Nephron (organoid): Measurements from ENCODE around the gene NLN.
"Not testable (repeated sequence)": the region's sequence is repeated elsewhere in the genome, so short reads cannot be mapped to it uniquely, and the experiment has no call there.

ENCODE experiments used
- H3K27ac Mint-ChIP-seq, 3 experiments: 2 replicates each; pipeline ENCODE4 v1.8.0; 2020; ENCODE audit warnings: mixed read lengths in 3 of 3, mild to moderate bottlenecking in 2 of 3, moderate library complexity in 1 of 3
- H3K27me3 Mint-ChIP-seq: 2 replicates; pipeline ENCODE4 v1.8.0; 2021; ENCODE audit warnings: low read depth, mild to moderate bottlenecking, moderate library complexity, mixed read lengths
- H3K36me3 Mint-ChIP-seq: 2 replicates; pipeline ENCODE4 v1.8.0; 2020; ENCODE audit warnings: low read depth, mixed read lengths
- H3K4me1 Mint-ChIP-seq: 2 replicates; pipeline ENCODE4 v1.8.0; 2020; ENCODE audit warnings: mixed read lengths
- H3K4me3 Mint-ChIP-seq, 3 experiments: 2 replicates each; pipeline ENCODE4 v1.8.0; 2020; ENCODE audit warnings: mild to moderate bottlenecking in 3 of 3, mixed read lengths in 3 of 3, moderate library complexity in 2 of 3
- H3K9me3 Mint-ChIP-seq: 2 replicates; pipeline ENCODE4 v1.8.0; 2020; ENCODE audit warnings: mixed read lengths
- TF ChIP-seq, protein P1 (sequence below), 3 experiments: fragments of 200-600 bp; sonication (generic); IDR thresholded peaks; one replicate each; pipeline ENCODE4 v1.5.0; 2021; ENCODE audit warnings: antibody characterized with exemption in 3 of 3; ENCODE audit not compliant: unreplicated experiment in 3 of 3

Gene NLN

DNA sequence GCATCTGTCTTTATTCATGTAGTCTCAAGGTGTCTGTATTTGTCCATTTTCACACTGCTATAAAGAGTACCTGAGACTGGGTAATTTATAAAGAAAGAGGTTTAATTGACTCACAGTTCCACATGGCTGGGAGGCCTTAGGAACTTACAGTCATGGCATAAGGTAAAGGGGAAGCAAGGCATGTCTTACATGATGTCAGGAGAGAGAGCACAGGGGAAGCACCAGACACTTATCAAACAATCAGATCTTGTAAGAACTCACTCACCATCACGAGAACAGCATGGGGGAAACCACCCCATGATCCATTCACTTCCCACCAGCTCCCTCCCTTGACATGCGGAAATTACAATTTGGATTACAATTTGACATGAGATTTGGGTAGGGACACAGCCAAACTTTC, 44.2 kb downstream of the NLN start:
- Mint-ChIP-seq H3K36me3 (peaks cover 41% of the 10 kb centered on the region), H3K9me3 (peaks cover 5% of the 10 kb centered on the region), H3K27me3 (no peaks in the 10 kb centered on the region), H3K27ac (no peak overlapping the region), H3K4me1 (no peaks in the 10 kb centered on the region), H3K4me3 (no peak overlapping the region)
- TF ChIP-seq, protein P1, sequence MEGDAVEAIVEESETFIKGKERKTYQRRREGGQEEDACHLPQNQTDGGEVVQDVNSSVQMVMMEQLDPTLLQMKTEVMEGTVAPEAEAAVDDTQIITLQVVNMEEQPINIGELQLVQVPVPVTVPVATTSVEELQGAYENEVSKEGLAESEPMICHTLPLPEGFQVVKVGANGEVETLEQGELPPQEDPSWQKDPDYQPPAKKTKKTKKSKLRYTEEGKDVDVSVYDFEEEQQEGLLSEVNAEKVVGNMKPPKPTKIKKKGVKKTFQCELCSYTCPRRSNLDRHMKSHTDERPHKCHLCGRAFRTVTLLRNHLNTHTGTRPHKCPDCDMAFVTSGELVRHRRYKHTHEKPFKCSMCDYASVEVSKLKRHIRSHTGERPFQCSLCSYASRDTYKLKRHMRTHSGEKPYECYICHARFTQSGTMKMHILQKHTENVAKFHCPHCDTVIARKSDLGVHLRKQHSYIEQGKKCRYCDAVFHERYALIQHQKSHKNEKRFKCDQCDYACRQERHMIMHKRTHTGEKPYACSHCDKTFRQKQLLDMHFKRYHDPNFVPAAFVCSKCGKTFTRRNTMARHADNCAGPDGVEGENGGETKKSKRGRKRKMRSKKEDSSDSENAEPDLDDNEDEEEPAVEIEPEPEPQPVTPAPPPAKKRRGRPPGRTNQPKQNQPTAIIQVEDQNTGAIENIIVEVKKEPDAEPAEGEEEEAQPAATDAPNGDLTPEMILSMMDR (IDR thresholded peaks at IDR 0.05; ENCODE audit: unreplicated experiment in 3 of 3): no peak

DNA sequence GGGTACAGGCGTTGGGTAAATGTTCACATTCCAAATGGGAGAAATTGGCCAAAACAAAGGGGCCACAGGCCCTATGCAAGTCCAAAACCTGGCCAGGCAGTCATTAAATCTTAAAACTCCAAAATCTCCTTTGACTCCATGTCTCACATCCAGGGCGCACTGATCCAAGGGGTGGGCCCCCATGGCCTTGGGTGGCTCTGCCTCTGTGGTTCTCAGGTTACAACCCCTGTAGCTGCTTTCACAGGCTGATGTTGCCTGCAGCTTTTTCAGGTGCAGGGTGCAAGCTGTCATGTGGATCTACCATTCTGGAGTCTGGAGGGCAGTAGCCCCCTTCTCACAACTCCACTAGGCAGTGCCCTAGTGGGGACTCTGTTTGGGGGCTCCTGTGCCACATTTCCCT, 44.8 kb downstream of the NLN start:
- TF ChIP-seq, protein P1 (IDR thresholded peaks at IDR 0.05; ENCODE audit: unreplicated experiment in 3 of 3): no peak
- Mint-ChIP-seq H3K4me1 (no peaks in the 10 kb centered on the region), H3K27ac (no peak overlapping the region), H3K36me3 (peaks cover 41% of the 10 kb centered on the region), H3K27me3 (no peaks in the 10 kb centered on the region), H3K4me3 (no peak overlapping the region), H3K9me3 (peaks cover 5% of the 10 kb centered on the region)

DNA sequence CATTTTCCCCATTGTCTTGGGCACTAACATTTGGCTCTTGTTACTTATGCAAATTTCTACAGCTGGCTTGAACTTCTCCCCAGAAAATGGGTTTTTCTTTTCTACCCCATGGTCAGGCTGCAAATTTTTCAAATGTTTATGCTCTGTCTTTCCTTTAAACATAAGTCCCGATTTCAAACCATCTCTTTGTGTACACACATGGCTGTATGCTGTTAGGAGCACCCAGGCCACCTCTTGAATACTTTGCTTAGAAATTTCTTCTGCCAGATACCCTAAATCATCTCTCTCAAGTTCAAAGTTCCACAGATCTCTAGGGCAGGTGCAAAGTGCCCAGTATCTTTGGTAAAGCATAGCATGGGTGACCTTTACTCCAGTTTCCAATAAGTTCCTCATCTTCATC, 45.6 kb downstream of the NLN start:
- peaks cover 41% of the 10 kb centered on the region for H3K36me3 Mint-ChIP-seq
- H3K9me3 Mint-ChIP-seq: peaks cover 5% of the 10 kb centered on the region

DNA sequence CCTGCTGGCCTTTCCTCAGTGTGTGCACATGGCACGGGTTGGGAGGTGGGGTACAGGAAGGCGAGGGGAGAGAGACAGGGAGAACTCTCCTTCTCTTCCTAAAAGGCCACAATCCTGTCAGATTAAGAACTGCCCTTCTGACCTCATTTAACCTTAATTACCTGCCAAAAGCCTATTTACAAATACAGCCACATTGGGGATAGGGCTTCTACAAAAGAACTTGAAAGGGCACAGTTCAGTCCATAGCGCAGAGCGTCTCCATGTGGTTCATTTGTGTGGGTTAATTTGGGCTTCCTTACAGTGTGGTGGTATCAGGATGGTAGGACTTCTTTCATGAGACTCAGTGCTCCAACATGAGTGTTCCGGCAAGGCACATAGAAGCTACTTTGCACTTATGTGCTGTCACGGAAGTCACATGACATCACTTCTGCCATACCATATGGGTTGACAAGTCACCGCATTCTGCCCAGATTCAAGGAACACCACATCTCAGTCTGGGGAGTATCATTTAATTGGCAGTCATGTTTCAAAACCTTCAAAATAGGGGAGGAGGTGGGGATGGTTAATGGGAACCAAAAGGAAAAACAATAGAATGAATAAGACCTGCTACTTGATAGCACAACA, 46.8 kb downstream of the NLN start:
- no peak overlapping the region for H3K27ac Mint-ChIP-seq
- peaks cover 5% of the 10 kb centered on the region for H3K9me3 Mint-ChIP-seq
- H3K4me1 Mint-ChIP-seq: peaks cover under 1% of the 10 kb centered on the region
- no peaks in the 10 kb centered on the region for H3K27me3 Mint-ChIP-seq
- TF ChIP-seq, protein P1 (IDR thresholded peaks at IDR 0.05; ENCODE audit: unreplicated experiment in 3 of 3): no peak
- H3K4me3 Mint-ChIP-seq: no peak overlapping the region
- peaks cover 32% of the 10 kb centered on the region for H3K36me3 Mint-ChIP-seq

More for the DNA sequence above, 45.6 kb downstream of the NLN start:
- Mint-ChIP-seq H3K27ac (no peak overlapping the region), H3K27me3 (no peaks in the 10 kb centered on the region), H3K4me3 (no peak overlapping the region), H3K4me1 (no peaks in the 10 kb centered on the region)
- TF ChIP-seq, protein P1 (IDR thresholded peaks at IDR 0.05; ENCODE audit: unreplicated experiment in 3 of 3): no peak

DNA sequence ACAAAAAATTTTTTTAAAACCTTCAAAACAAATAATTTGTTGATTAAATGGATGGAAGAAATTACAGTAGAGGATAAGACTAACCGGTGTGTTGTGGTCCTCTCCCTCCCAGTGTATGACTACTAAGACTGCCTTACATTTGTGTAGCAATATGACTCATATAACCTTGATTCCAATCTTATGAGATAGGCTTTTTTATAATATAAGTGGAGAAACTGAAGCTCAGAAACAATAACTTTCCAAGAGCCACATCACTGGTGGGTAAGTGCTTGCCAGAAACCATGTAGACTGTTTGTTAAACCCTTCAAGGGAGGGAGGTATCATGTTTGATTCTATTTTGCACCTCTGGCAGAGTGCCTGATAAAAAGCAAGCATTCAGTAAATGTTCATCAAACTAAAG, 47.5 kb downstream of the NLN start:
- no peaks in the 10 kb centered on the region for H3K27me3 Mint-ChIP-seq
- no peak overlapping the region for H3K27ac Mint-ChIP-seq
- H3K4me1 Mint-ChIP-seq: peaks cover 8% of the 10 kb centered on the region
- peaks cover 31% of the 10 kb centered on the region for H3K36me3 Mint-ChIP-seq
- H3K4me3 Mint-ChIP-seq: no peak overlapping the region
- TF ChIP-seq, protein P1 (IDR thresholded peaks at IDR 0.05; ENCODE audit: unreplicated experiment in 3 of 3): no peak
- H3K9me3 Mint-ChIP-seq: peaks cover 5% of the 10 kb centered on the region

DNA sequence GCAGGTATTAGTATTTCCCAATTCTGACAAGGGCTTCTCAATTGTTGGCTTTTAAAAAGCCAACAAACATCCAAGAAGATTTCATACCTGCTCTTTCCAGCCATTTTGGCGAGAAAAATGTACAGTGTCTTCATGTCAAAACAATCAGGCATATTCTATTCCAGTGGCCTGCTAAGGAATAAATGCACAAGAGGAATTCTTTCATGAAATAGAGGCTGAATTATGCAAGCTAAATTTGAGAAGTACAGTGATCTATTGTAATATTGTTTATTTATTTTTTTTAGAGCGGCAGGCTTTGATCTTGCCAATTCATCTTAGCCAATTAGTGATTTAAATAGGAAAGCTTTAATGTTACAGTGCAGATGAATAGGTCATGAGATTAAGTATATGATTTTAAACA, 49.3 kb downstream of the NLN start:
- no peaks in the 10 kb centered on the region for H3K27me3 Mint-ChIP-seq
- no peak overlapping the region for H3K27ac Mint-ChIP-seq
- peaks cover 5% of the 10 kb centered on the region for H3K9me3 Mint-ChIP-seq
- H3K4me1 Mint-ChIP-seq: peaks cover 13% of the 10 kb centered on the region
- peaks cover 21% of the 10 kb centered on the region for H3K36me3 Mint-ChIP-seq
- TF ChIP-seq, protein P1 (IDR thresholded peaks at IDR 0.05; ENCODE audit: unreplicated experiment in 3 of 3): no peak
- no peak overlapping the region for H3K4me3 Mint-ChIP-seq

DNA sequence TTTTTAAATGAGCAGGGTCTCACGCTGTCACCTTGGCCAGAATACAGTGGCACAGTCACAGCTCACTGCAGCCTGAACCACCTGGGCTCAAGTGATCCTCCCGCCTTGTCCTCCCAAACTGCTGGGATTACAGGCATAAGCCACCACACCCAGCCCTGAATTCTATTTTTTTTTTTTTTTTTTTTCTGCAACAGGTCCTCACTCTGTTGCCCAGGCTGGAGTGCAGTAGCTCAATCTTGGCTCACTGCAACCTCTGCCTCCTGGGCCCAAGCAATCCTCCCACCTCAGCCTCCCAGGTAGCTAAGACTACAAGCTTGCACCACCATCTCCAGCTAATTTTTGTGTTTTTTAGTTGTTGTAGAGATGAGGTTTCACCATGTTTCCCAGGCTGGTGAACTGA, 51.0 kb downstream of the NLN start:
- not testable (repeated sequence) for H3K27me3 Mint-ChIP-seq, H3K4me3 Mint-ChIP-seq

More for the DNA sequence above, 51.0 kb downstream of the NLN start:
- H3K27ac Mint-ChIP-seq, H3K9me3 Mint-ChIP-seq, H3K36me3 Mint-ChIP-seq: not testable (repeated sequence)
- H3K4me1 Mint-ChIP-seq: peaks cover 20% of the 10 kb centered on the region
